GM18526 (cell line): Measurements from ENCODE around the gene STRIP2.

Experiments used
- POLR2A ChIP-seq: IDR thresholded peaks from 3 replicates; pipeline ENCODE4 v1.6.1; 2011; ENCODE audit not compliant: insufficient read length; ENCODE audit errors: extremely low read depth

STRIP2 gene

GRCh38 chr7:129466796-129467195 is 32.6 kb downstream of the STRIP2 start:
- TF ChIP-seq POLR2A: no peak

DNA sequence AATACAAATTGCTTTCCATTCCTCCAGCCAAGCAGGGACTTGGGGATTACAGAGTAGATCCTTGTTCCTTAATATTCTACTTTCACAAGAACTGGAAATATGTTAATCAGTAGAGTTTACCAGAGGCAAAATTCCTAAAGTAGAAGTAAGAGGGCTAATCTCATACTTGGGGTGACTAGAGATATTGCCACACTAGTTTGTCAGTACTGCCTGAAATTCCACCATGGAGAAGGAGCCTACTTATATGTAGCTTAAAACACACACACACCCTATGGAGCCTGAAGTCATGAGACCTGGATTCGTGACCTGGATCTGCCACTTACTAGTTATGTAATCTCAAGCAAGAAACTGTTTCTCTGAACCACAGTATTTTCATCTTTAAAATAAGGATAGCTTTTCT is 33.9 kb downstream of the STRIP2 start:
- TF ChIP-seq POLR2A: no peak

- TF ChIP-seq POLR2A: no peak
Measured at GRCh38 chr7:129468547-129468946, 34.3 kb downstream of the STRIP2 start.

GRCh38 chr7:129469930-129470329 is 35.7 kb downstream of the STRIP2 start:
- no peak for TF ChIP-seq POLR2A

- TF ChIP-seq POLR2A: no peak
Measured at GRCh38 chr7:129470411-129470810, 36.2 kb downstream of the STRIP2 start.

DNA sequence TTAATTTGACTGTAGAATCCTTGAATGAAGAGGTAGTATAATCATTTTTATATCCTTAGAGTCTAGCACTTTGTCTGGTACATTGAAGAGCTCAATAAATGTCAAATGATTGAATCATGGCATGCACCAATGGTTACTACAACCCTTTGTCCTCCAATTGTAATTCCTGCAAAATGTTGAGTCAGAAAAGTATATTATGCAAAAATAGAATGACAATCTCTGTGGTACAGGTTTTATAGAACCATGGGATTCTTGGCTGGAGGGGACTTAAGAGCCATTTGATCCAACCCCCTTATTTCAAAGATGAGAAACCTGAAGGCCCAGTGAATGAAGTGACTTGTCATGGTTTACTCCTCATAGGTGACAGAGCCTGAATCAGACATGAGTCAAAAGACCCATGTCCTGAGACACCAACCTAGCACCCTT is 37.2 kb downstream of the STRIP2 start:
- no peak for TF ChIP-seq POLR2A

DNA sequence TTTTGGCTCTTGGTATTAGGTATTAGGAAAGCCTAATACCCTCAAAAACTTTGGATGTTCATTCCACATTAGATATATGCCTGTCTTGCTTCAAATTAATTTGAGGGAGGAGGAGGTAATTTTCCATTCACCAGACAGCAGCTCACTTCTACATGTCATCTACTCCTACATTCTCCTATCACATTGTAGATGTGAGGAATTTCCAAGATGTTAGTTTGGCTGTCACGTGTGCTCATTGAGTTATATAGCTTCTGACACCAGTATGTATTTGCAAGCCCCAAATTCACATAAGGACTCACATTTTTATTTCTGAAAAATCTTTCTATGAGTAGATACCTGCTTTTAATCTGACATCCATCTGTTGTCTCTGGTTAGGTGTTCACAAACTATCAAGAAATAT is 45.6 kb downstream of the STRIP2 start:
- TF ChIP-seq POLR2A: no peak

DNA sequence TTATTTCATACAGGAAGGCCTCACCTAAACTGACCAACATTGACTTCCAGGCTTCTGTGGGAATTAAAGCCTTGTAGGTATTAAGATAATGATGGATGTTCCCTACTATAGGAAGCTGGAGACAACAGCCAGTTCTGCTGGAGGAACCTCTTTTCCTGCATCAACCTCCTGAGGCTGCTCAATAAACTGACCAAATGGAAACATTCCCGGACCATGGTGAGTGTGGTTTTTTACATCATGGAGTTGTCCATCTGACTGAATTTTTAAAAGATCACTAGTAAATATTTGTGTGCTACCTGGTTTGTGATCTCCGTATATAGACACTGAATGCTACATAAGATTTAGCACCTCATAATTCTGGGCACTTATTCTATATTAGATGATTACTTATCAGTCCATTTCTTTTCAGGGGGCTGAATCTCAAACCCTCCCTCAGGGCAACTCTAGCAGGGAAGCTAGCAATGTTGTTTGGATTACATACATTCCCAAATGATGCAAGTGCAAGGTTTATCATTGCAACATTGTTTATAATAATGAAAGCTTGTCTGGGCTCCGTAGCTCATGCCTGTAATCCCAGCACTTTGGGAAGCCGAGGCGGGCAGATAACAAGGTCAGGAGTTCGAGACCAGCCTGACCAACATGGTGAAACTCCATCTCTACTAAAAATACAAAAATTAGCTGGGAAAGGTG is 46.6 kb downstream of the STRIP2 start:
- no peak for TF ChIP-seq POLR2A

- TF ChIP-seq POLR2A: no peak
Measured at GRCh38 chr7:129482781-129483180, 48.5 kb downstream of the STRIP2 start.

DNA sequence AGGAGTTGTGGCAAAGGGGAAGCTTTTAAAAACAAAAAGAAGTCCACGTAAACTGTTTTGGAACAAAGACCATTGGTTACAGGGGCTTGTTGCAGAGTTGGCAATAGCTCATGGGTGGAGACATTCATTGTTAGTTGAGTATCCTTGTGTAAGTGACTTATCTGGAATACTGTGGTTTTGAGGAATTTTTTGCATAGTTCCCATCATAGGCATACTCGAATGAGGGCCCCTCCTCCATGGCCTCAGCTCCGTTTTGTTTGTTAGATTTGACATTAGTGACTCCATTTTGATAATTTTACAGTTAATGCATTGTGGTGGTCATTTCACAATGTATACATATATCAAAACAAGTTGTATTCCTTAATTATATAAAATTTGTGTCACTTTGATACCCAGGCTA is 55.3 kb downstream of the STRIP2 start:
- TF ChIP-seq POLR2A: no peak

DNA sequence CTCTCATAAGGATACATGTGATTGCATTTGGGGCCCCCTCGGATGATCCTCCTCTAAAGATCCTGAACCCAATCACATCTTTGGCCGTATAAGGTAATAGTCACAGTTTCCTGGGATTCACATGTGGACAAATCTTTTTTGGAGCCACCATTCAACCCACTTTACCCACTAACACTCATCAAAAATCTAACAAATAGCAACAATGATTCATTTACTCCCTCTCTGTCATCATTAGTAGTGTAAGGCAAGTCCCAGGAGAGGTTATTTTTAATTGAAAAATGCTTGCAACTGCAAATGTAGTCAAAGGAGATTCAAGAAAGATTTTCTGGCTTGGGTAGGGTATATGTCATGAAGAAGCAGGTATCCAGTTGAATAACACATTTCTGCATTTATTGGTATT is 58.2 kb downstream of the STRIP2 start:
- no peak for TF ChIP-seq POLR2A

DNA sequence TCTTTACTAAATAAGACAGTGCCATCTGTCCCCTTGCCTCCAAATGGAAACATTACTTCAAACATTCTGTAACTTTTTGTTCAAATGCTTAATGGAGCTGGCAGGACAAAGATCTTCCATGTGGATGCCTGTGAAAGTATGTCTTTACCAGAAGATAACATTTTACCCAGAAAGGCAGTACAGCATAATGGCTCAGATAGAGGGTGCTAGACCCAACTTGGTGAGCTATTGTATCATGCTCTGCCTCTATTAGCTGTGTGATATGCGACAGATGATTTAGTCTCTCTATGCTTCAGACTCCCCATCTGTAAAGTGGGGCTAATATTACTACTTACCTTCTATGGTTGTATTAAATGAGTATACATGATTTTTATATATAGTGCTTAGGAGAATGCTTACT is 59.3 kb downstream of the STRIP2 start:
- no peak for TF ChIP-seq POLR2A

DNA sequence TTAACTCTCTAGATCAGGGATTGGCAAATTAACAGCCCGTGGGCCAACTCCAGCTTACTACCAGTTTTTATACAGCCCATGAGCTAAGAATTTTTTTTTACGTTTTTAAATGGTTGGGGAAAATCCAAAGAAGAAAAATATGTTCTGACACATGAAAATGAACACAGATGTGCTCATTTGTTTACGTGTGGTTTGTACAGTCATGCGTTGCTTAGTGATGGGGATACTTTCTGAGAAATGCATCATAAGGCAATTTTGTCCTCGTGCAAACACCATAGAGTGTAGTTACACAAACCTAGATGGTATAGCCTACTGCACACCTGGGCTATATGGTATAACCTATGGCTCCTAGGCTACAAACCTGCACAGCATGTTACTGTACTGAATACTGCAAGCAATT is 59.8 kb downstream of the STRIP2 start:
- TF ChIP-seq POLR2A: no peak

- no peak for TF ChIP-seq POLR2A
Measured at GRCh38 chr7:129495987-129496386, 61.8 kb downstream of the STRIP2 start.

- TF ChIP-seq POLR2A: no peak
Measured at GRCh38 chr7:129496653-129497052, 62.4 kb downstream of the STRIP2 start.

GRCh38 chr7:129497156-129497555 is 62.9 kb downstream of the STRIP2 start:
- no peak for TF ChIP-seq POLR2A

DNA sequence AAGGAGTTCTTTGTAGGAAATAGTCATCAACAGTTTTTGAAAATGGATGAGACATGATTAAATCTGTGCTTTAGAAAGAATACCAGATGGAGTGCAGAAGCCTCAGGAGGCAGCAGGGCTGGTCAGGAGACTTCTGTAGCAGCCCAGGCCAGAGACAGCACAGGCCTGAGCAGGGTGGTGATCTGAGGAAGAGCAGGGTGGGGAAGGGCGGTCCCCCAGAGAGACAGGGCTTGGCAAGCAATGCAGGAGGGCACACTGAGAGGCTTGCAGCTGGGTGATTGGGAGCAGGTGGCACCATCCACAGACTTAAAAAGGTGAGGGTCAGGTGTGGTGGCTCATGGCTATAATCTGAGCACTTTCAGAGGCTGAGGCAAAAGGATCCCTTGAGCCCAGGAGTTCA is 63.8 kb downstream of the STRIP2 start:
- no peak for TF ChIP-seq POLR2A
